GM18907 (cell line): ENCODE measurements around the gene SLC28A1.
"Not testable (repeated sequence)": the region's sequence is repeated elsewhere in the genome, so short reads cannot be mapped to it uniquely, and the experiment has no call there.

Experiments
- ATAC-seq: cut with Tn5 transposase; IDR thresholded peaks from one replicate; pipeline ENCODE4 v1.9.1; 2021; ENCODE audit warnings: mild to moderate bottlenecking, moderate library complexity; ENCODE audit not compliant: unreplicated experiment

SLC28A1 gene

GRCh38 chr15:84883916-84884781 is at the start of gene SLC28A1:
TSS of gene SLC28A1 (plus strand) at chr15:84884662. CDS start at chr15:84887761, 3,099 bp downstream.
- ATAC-seq: no peak

GRCh38 chr15:84834969-84835368 is 49.5 kb upstream of the SLC28A1 start:
- ATAC-seq: no peak

GRCh38 chr15:84835661-84836337 is 48.7 kb upstream of the SLC28A1 start:
- no peak for ATAC-seq

GRCh38 chr15:84836844-84837243 is 47.6 kb upstream of the SLC28A1 start:
- ATAC-seq: no peak

GRCh38 chr15:84839714-84840113 is 44.7 kb upstream of the SLC28A1 start:
- no peak for ATAC-seq

GRCh38 chr15:84840255-84840654 is 44.2 kb upstream of the SLC28A1 start:
- ATAC-seq: no peak

- ATAC-seq: no peak
Observed at GRCh38 chr15:84840741-84841429, 43.6 kb upstream of the SLC28A1 start.

GRCh38 chr15:84842781-84843180 is 41.7 kb upstream of the SLC28A1 start:
- ATAC-seq: no peak

GRCh38 chr15:84844964-84845363 is 39.5 kb upstream of the SLC28A1 start:
- ATAC-seq: no peak

GRCh38 chr15:84845631-84846030 is 38.8 kb upstream of the SLC28A1 start:
- not testable (repeated sequence) for ATAC-seq

- ATAC-seq: no peak
Observed at GRCh38 chr15:84846269-84846668, 38.2 kb upstream of the SLC28A1 start.

GRCh38 chr15:84847382-84847781 is 37.1 kb upstream of the SLC28A1 start:
- no peak for ATAC-seq

GRCh38 chr15:84852212-84852611 is 32.2 kb upstream of the SLC28A1 start:
- no peak for ATAC-seq

- no peak for ATAC-seq
Observed at GRCh38 chr15:84855136-84855535, 29.3 kb upstream of the SLC28A1 start.

- no peak for ATAC-seq
Observed at GRCh38 chr15:84855765-84856164, 28.7 kb upstream of the SLC28A1 start.

GRCh38 chr15:84856731-84857417 is 27.6 kb upstream of the SLC28A1 start:
- no peak for ATAC-seq

- ATAC-seq: no peak
Observed at GRCh38 chr15:84857418-84858004, 27.0 kb upstream of the SLC28A1 start.

- no peak for ATAC-seq
Observed at GRCh38 chr15:84858231-84858630, 26.2 kb upstream of the SLC28A1 start.

- ATAC-seq: no peak
Observed at GRCh38 chr15:84859144-84859543, 25.3 kb upstream of the SLC28A1 start.

- ATAC-seq: no peak
Observed at GRCh38 chr15:84859651-84860050, 24.8 kb upstream of the SLC28A1 start.

- no peak for ATAC-seq
Observed at GRCh38 chr15:84861781-84862180, 22.7 kb upstream of the SLC28A1 start.
